CD4-positive, alpha-beta T cell treated with Interleukin-21 for 1 hour (primary cell): ENCODE measurements around the gene RBPMS2.
"Not testable (repeated sequence)": the region's sequence is repeated elsewhere in the genome, so short reads cannot be mapped to it uniquely, and the experiment has no call there.

Experiments used
- DNase-seq: peaks from one replicate; pipeline ENCODE4 v3.0.0-alpha.2; 2020

RBPMS2 gene

GRCh38 chr15:64749999-64750657 lies 25.3 kb downstream of the RBPMS2 start:
- DNase-seq = no peak

DNA sequence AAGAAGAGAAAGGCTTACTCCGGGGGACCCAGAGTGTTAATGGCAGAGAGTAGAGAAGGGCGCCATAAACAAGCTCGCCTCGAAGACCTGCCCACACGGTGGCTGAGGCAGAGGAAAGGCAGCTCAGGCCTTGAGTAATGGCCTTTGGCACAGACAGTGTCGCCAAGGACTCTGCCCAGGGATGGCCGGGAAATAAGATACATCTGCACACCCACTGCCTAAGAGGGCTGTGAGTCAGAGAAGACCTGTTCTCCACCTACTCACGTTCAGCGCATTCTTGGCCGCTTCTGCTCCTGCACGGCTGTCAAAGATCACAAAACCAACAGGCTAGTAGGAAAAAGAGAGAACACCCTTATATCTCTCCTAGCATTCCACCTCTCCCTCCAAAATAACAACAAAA lies 26.2 kb downstream of the RBPMS2 start:
- DNase-seq = no peak

- DNase-seq = no peak
Measured at GRCh38 chr15:64748251-64748650, 27.1 kb downstream of the RBPMS2 start.

DNA sequence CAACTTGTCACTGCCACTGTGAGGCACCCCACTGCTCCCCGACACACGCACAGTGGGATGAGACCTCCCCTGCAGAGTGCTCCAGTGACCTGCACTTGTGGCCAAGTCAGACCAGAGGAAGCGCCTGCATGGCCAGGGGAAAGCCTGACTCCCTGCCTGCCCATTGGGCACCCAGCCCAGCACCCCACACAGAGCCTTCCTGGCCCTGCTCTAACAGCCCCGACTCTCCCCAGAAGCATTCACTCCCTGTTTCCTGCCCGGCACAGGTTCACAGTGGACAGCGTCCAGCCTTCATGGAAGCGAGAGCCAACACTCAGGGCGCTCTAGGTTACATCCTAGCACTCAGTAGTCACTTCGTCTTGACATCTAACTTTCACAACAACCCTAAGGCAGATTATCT lies 27.8 kb downstream of the RBPMS2 start:
- no peak for DNase-seq

DNA sequence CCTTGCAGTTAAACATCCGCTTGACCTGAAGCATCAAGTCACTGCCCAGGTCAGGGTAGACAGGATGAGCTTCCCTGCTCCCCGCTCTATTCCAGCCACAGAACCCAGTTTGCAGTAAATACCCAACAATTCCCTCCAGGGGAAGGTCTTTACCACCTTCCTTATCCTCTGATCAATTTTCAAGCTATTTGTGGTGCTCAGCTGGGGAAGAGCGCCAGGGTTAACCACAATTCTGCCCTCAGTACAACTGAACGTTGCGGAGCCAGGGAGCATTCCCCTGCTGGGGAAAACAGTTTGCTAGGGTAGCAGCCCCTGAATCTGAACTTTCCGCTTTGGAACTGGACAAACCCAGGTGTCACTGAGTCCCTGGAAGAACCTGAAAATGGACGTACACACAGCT lies 28.5 kb downstream of the RBPMS2 start:
- DNase-seq = no peak

DNA sequence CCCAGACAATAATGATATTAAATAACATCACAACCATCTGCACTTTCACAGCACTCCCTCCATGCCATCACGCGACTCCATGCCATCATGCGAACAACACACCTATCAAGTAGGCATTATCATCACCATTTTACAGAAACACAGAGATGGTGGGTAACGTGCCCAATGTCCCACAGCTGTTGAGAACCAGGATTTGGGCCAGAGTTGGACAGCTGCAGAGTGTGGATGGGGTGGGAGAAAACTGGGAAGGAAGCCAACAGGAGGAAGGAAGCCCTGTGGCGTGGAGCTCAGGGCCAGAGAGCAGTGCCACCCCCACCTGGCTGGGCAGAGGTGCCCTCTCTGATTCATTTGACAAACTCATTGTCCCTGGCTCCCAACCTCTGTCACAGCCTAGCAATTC lies 29.0 kb downstream of the RBPMS2 start:
- DNase-seq = no peak

DNA sequence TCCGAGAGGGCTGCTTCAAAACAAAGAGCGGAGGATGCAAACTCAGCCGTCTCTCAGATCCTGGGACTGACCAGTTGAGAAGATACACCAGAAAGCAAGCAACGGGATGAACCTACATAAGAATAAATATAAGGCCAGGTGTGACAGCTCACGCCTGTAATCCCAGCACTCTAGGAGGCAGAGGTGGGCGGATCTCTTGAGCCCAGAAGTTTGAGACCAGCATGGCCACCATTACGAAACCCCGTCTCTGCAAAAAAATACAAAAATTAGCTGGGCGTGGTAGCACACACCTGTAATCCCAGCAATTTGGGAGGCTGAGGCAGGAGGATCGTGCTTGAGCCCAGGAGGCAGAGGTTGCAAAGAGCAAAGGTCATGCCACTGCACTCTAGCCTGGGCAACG lies 31.7 kb downstream of the RBPMS2 start:
- DNase-seq = no peak

DNA sequence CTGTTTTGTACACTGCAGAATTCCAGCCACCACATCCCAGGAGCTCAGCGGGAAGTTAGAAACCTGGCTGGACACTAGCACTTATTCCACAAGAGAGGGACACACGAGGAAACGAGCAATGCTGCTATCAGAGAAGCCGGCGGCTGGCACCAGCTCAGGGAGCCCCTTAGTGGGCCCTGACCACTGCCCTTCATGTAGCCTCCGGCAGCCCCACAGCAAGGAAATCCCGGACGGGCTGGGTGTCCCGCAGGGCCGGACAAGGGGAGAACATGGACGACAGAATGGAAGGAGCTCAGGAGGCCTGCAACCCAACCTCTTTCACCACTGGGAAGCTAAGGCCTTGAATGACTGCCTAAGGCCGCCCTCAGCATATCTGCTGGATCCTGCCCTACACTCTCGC lies 32.5 kb downstream of the RBPMS2 start:
- DNase-seq = no peak

- DNase-seq = no peak
Measured at GRCh38 chr15:64742385-64742784, 33.0 kb downstream of the RBPMS2 start.

DNA sequence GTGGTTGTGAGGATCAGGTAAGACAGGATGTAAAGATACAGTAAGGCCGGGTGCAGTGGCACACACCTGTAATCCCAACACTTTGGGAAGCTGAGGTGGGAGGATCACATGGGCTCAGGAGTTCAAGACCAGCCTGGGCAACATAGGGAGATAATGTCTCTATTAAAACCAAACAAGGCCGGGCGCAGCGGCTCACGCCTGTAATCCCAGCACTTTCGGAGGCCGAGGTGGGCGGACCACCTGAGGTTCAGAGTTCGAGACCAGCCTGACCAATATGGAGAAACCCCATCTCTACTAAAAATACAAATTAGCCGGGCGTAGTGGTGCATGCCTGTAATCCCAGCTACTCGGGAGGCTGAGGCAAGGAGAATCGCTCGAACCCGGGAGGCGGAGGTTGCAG lies 33.7 kb downstream of the RBPMS2 start:
- not testable (repeated sequence) for DNase-seq

DNA sequence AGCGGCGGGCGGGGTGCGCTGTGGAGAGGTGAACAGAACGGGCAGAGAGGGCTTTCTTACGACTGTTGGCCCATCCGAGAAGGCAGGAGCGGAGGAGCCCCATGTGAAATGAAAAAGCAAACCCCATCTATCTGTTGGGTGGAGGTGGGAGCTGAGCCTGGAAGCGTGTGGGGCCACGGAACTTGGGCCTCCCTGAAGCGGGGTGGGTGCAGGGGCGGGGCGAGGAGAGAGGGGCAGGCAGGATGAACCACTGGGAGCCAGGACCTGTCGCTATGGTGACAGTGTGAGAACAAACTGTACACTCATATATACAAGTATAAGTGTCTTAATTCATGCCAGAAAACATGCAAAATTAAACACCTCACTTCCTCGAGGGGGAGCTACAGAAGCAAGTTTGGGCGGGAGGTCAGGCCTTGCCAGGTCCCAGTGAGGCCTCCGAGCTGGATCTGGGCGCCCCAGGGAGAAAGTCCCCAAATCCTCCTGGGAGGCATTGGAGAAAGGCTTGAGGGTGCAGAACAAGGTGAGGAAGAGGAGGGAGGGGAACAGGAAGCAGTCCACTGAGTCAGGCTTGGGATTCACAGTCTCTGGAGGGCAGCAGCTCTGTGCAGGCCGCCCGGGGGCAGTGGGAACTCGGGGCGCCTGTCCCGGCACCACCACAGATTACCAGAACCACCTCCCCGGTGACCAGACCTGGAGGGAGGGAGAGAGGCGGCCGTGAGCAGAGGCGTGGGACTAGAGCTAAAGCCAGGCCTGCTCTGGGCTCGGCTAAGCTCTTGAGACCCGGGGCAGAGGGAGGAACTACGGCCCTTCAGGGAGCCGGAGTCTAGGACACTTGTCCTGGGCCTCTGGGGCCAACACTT lies 34.8 kb downstream of the RBPMS2 start:
- DNase-seq = no peak

GRCh38 chr15:64739577-64740143 lies 35.7 kb downstream of the RBPMS2 start:
- DNase-seq = no peak

DNA sequence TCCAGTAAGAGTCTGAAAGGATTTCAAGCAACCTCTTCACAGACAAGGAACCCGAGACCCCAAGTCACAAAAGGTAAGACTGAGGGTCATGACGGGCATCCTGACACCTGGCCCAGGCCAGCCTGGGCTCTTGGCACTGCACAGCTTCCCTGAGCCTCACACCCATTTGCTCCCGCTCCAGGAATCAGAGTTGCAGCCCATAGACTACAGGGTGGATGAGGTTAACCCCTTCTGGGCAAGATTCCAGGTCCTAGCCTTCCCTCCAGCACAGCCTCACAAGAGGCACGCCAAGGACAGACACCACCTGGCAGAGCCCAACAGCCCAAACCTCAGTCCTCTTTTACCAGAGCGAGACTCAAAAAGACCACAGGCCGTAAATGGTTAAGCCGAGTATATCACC lies 36.2 kb downstream of the RBPMS2 start:
- DNase-seq = no peak

DNA sequence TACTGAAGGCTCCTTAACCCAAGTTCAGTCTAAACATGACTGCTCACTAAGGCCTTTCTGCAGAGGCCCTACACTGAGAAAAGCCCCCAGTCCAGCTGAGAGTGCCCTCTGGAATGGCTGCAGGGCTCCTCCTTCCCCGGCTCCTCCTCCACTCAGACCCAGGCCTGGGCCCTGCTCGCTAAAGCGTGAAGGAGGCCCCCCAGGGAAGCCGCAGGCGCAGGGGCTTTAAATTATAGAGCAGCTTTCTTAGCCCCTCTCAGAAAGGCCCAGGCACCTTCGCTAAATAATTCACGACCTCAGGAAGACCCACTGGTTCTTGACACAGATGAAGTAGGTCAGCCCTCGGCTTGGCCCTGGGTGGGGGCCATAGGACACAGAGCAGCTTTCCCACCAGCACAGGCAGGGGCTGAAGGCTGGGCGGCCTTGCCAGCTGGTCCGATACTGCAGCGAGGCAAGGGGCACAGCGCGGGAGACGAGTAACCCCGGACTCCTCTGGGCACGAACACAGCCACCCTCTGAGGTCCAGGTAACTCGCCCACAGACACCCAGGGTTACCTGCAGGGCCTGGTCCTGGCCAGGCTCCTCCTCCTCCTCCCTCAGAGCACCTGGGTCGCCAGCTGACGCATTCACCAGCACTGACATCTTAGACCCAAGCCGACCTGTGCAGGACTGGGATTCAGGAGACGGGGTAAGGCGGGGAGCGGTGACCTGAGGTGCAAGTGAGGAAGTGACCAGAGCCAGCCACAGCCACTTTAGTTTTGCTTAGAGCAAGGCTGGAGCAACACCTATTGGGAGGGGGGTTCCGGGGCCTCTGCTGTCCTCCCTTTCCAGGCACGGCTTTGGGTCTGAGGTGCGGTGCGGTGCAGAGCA lies 36.9 kb downstream of the RBPMS2 start:
- DNase-seq = no peak

GRCh38 chr15:64732156-64732860 lies 43.1 kb downstream of the RBPMS2 start:
- no peak for DNase-seq

GRCh38 chr15:64731805-64732151 lies 43.6 kb downstream of the RBPMS2 start:
- DNase-seq = no peak

GRCh38 chr15:64731012-64731804 lies 44.2 kb downstream of the RBPMS2 start:
- peak; percentile 85 for DNase-seq

DNA sequence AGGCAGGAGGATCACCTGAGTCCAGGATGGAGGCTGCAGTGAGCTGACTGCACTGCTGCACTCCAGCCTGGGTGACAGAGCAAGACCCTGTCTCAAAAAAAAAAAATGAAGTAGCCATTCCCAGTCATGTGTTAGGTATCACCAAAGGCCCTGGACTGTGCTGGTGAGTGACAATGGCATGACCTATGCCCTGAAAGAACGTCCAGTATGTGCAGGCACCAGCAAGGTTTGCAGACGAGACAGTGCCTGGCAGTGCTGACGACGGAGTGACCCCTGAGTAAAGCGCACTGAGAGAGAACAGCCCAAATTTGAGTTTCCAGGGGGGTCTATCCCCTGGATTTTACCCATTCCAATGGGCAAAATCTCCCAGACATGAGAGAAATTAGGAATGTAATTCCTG lies 45.2 kb downstream of the RBPMS2 start:
- no peak for DNase-seq

DNA sequence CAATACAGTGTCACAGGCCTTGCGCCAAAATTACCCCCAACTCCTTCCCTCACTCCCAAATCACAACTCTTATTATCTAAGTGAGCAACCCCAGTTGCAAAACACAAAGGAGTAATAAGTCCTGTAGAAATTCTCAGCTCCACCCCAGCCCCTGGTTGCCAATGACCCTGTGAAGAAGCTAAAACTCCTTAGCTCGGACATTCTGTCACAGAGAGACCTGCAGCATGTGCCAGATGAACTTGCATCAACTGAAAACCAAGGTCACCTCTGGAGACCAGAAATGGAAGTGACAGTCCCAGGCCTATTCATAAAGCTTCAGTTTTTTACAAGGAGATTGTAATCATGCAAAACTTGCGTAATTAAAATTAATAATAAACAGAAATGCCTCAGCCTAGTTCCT lies 55.2 kb downstream of the RBPMS2 start:
- no peak for DNase-seq

DNA sequence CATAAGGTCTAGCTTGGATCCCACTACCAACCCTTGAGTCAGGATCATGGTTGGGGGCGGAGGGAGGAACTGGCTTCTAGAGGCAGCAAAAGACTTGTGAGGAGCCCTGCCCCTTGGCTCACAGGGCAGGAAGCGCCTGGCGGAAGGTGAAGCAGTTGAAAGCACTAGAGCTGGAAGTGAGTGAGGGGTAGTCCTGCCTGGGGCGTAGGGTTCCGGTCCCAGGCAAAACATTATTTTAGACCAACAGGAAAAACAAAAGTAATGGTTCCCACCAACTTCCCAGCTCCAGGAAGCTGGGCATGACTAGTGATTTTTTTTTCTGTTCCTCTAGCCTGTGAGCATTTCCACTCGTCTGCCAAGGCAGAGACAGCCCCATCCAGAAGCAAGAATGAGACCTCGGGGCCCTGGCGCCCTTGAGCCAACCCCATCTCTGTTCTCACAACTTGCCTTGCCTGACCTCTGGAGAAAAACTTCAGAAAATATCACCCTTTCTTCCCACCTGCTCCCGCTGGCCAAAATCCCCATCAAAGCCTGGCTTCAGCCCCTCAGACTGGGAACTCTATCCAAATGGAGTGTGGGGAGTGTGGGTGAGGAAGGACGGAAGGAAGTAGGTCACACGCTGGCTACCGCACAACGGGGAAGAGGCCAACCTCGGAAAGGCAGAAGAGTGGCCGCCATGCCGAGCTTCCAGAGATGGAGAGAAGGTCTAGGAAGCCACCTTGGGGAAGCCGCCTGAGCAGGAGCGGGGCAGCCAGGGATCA lies 57.5 kb downstream of the RBPMS2 start:
- no peak for DNase-seq

GRCh38 chr15:64717130-64717529 lies 58.3 kb downstream of the RBPMS2 start:
- no peak for DNase-seq
